ENCODE results near the gene PSMB11. TPM values are rescaled to one million over a fixed set of nuclear protein-coding genes. Genes with fewer than 3 reads are reported as not detected.

Gene PSMB11
- total RNA-seq, 2 donors from 2014 or later = not detected

DNA sequence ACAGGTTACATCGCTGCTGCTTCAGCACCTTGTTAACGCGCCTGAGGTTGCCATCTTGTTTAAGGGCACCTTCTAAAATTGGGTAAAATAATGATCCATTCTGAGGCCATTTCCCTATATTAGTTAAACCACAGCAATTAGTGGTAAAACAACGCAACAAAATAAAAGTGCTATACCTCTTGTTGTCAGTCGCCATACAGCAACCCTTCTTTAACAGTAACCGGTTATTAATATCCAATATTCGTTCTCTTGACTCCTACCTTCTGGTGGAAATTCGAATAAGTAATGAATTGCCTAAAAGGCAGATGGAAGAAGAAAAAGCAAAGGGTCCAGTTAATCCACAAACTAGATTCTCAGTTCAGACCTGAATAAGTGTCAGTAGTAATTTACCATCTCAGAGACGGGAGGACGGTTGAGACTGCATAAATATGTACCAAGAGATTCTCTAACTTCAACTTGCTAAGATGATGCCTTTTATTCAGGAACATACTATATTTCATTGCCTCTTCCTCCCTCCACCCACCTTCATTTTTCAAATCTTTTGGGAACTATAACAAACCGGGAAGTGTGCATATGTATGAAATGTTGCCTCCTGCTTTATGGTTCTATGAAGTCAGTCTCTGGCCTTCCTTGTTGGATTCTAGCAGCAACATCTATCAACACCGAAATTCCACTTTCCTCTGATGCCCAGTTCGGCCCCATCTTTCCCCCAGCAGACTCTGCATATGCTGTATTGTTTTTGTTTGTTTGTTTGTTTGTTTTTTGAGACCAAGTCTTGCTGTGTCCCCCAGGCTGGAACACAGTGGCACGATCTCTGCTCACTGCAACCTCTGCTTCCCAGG is 6.5 kb upstream of the PSMB11 start:
- no peak for ATAC-seq
- intact Hi-C loops (cut with DNase I) = no loop called here
- DNase-seq = no peak

DNA sequence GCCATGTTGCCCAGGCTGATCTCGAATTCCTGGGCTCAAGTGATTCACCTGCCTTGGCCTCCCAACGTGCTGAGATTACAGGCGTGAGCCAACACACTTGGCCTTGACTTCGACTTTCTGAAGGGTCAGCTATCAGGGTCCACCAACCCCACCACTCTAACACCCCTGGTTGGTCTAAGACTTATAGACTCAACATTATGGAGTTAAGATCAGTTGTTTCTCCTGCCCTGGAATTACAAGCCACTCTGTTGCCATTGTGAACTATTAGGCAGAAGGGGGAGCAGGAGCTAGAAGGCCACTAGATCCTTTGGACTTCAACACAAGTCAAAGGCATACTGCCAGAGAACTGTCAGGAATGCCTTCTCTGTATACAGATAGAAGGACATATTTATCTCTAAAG is 1.9 kb upstream of the PSMB11 start:
- intact Hi-C loops (cut with DNase I) = no loop called here
- no peak for ATAC-seq

DNA sequence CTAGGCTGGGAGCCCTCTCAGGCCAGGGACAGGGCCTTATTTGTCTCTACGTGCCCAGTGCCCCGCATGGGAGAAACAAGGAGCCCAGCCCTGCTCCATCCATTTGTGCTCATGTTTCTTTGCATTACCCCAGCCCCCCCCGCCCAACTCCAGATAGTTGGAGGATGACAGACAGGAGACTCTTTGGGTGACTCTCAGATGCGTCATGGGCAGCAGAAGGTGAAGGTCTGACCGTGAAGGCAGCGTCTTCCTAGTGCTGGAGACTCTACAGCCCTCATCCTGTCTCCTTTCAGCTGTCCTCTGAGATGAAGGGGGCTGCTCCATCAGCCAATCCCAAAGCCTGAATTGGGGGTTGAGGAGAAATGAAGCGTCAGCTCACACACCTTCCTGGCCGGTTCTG is 283 bp upstream of the PSMB11 start:
- ATAC-seq = no peak
- DNase-seq = no peak
- intact Hi-C loops (cut with DNase I) = no loop called here

More for the DNA sequence above, 1.9 kb upstream of the PSMB11 start:
- DNase-seq = no peak

DNA sequence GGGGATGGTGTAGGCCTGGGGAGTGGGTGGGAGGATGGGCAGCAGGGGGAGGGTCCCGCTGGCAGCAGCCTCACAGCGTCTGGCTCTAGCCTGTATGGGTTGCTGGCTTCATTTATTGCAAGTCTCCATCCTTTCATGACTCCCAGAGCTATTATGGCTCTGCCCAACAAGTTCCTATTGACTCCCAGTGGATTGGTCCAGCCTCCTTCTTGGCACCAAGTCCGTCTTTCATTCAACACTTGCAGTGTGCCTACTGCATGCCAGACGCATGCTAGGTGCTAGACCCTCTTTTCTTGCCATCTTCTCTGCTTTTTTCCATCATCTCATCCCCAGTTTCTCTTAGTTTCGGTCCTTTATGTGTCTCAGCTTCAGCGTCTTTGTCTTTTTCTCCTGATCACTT is 1.1 kb downstream of the PSMB11 start:
- DNase-seq (no peak), ATAC-seq (no peak)
- intact Hi-C loops (cut with DNase I) = no loop called here

DNA sequence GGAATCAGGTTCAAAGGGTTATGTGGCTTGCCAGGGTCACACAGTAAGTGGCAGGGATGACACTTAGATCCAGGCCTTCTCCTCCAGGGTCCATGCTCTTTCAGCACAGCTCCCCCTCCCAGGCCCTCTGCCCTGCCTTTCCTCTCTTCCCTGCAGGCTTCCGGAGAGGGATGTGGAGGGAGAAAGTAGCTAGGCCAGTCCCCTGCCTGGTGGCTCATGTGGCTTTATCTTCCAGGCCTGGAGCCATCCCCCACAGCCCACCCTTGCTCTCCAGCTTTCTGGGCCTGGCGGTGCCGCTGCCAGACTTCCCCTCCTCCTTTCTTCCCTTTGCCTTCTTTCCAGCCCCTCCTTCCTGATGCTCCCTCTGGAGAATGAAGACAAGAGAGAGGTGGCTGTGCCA is 1.7 kb downstream of the PSMB11 start:
- no peak for DNase-seq

DNA sequence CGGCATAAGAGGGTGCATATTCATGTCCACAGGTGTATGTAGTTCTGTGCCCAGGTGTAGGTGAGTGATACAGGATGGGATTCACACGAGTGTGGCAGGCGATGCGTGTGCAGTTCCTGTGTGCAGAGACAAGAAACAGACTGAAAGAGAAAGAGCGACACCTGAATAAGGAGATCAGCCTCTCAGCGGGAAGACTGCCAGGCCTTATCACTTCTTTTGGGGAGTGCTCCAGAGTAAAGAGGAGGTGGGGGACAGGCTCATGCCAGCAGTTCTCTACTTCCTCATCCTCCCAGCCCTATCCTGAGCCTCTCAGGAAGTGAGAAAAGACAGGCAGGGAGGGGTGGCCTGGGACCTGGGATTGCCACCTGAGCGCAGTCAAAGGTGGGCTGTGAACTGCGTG is 2.8 kb downstream of the PSMB11 start:
- intact Hi-C loops (cut with DNase I) = no loop called here
- ATAC-seq = no peak

More for the DNA sequence above, 1.7 kb downstream of the PSMB11 start:
- intact Hi-C loops (cut with DNase I) = no loop called here
- no peak for ATAC-seq

DNA sequence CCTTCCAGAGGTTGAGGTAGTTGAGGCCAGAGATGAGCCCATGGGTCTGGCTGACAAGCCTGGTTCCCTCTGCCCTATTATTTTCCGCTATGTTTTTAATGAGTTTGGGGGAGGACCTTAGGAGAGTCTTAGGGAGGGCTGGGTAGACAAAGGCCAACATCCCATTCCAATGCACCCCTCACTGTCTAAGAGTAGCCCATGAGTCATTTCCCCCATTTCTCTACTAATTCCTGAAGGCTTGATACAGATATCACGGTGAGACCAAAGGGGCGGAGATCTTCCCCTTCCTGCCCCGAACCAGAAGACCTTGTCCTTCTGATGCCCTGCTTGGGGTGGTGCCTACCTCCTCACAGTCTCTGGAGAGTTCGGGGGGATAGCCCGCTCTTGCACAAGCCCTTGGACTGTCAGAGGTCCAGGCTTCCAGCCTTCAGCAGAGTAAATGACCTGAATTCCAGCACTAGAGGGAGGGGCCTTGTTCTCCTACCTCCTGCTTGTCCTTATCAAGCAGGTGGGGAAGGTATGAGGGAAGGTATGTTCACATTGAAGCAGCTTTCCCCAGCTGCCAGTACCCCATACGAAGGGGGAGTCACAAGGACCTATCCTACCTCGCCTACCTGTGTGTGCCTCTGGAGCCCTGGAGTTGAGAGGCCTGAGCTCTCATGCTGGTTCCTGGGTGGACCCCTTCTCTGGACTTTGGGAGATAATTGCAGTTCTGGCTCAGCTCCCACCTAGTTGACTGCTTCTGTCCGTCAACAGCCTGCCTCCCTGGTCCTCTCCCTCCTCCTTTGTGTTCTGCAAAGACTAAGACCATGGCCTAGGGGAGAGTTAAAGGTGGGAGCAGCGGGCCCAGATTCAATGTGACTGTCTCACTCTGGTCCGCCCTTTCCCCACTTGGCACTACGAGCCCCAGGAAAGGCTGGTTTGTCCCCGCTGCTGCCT is 3.7 kb downstream of the PSMB11 start:
- intact Hi-C loops (cut with DNase I) = no loop called here
- ATAC-seq (peak; percentile 36 to 41), DNase-seq (no peak)

More for the DNA sequence above, 2.8 kb downstream of the PSMB11 start:
- no peak for DNase-seq

DNA sequence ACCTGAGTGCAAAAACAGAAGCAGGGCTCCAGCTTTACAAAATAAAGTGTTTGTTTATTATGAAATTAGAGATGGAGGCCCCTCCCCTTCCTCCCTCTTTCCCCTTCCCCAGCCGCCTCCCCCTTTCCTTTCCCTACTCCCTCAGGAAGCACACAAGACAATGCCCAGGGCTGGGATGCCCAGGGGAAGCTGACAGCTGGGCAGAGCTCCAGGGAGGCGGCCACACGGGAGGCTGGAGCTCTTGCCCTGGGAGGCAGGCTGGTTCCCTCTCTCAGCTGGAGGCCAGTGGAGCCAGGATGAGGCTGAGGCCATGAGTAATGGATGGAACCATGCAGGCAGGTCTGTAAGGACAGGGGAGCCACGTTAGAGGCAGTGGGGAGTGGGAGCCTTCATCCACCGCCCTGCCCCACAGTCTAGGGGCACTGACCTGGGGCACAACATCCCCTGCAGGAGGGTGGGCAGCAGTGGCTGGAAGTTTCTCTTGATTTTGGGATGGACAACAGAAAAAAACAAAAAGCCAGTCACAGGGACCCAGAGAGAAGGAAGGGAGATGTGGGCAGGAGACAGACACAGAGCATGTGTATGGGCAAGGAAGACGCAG is 5.1 kb downstream of the PSMB11 start:
- peak; percentile 31 to 59 for ATAC-seq
- peak; percentile 41 for DNase-seq
- intact Hi-C loops (cut with DNase I) = no loop called here

DNA sequence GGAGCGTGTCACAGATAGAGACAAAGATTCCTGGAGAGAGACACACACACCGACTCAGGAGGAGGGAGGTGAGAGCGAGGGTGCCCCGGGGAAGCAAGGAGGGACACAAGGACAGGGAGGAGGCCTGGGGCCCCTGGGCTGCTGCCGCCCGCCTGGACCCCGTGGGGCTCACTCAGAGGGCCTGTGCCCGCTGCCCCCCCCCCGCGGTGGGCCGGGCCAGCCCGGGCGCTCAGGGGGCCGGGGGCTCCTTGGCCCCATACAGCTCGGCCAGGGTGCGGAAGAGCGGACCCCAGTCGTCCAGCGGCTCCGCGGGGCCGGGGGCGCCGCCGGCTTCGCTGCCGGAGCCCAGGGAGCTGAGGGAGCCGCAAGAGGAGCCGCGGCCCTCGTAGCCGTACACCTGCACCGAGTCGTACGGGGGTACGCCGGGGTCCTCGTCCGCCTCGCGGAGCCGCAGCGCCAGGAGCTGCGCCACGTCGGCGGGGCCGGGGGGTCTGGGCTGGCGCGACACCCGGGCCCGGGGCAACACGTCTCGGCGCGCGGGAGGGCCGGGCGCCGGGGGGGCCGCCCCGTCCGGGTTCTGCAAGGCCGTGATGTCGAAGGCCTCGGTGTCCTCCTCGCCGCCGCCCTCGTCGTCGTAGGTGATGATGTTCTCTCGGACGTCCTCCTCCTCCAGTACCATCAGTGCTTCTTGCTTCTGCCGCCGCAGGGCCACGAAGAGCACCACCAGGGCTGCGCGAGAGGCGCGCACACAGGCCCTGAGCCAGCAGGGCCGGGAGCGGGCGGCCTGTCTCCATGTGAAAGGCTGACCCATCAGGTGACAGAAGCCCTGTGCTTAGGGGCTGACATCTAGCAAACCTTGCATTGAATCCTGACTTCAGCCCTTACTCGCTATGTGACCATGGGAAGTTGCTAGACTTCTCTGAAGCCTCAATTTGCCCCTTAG is 6.0 kb downstream of the PSMB11 start:
- DNase-seq = no peak
- ATAC-seq = no peak
- intact Hi-C loops (cut with DNase I) = no loop called here

DNA sequence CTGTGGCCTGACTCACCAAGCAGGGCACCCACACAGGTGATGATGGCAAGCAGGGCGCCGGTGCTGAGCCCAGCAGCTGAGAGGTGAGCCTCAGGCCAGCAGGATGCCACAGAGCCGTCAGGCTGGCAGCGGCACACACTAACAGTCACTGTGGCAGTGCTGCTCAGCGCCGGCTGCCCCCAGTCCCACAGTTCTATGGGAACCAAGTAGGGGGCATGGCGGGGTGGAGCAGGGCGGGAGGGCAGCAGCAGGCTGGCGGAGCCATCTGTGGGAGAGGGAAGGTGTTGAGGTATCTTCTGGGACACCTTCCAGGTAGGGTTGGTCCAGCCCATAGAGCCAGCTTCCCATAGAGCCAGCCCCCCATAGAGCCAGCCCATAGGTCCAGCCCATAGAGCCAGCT is 7.0 kb downstream of the PSMB11 start:
- intact Hi-C loops (cut with DNase I) = no loop called here
- DNase-seq = no peak
- no peak for ATAC-seq

DNA sequence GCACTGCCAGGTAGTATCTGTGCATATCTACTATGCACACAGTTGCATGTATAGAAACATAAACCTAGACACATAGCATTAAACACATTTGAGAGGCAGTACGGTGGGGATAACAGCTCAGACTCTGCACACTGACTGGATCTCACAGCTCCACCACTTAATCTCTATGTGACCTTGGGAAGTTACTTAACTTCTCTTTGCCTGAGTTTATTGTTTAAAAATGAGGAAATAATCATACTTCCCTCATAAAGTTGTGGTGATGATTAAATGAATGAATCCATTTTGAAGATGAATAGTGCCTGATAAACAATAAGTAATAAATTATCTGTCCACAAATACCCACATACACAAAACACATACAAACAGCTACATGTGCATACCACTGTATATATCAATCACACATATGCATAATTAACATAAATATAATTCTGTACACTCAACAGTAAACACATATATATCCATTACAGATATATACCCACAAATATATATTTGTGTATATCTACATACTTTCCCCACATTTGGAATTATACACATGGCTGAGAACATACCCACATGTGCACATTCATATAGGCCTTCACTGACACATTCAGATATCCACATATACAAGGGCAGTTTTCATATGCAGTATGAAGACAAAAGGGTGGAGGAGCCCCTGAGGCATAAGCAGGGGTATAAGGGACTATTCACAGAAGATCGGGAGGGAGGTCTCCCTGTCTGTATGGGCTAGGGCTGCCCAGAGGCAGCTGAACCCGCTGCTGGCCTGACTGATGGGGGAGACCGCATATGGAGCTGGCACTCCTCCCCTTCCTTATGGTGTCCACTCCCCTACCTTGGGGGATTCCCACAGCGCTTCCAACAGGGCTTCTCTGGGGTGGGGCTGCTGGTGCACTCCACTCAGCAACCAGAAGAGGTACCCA is 9.4 kb downstream of the PSMB11 start:
- intact Hi-C loops (cut with DNase I) = no loop called here
- DNase-seq = no peak
- ATAC-seq = no peak

DNA sequence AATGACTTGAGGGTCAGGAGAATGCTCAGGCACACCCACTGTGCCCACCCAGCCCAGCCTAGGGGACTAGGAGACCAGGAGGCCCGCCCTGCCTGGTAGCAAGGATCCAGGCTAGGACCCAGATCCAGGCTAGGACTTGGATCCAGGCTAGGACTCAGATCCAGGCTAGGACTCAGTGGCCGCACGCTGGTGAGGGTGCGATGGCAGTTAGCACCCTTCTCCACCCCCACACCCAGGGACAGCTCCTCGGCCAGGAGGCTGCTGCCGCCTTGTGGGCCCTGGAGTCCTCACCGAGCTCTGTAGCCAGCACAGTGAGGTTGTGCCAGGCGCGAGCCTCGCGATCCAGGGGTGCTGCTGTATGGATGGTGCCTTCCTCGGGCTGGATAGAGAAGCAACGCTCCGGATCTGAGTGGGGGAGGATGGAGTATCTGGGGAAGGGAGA is 10.2 kb downstream of the PSMB11 start:
- ATAC-seq = peak; percentile 4 to 38
- intact Hi-C loops (cut with DNase I) = no loop called here
- DNase-seq = no peak

DNA sequence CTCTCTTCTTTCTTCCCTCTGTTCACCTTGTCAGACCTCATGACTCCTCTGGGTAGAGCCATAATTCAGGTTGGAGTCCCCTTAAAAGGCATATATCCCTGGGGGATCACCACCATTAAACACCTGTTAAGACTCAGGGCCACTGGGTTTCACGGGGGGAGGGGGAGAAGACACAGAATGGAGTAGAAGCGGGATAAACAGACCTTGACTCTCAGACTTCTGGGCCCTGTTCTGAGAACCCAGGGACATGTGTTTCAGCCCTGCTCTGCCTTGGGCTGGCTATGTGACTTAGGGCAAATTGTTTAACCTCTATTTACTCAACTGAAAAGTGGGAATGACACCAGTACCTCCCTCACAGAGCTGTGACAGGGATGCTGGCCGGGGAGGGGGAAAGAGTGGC is 10.7 kb downstream of the PSMB11 start:
- DNase-seq (no peak), ATAC-seq (no peak)
- intact Hi-C loops (cut with DNase I) = no loop called here

DNA sequence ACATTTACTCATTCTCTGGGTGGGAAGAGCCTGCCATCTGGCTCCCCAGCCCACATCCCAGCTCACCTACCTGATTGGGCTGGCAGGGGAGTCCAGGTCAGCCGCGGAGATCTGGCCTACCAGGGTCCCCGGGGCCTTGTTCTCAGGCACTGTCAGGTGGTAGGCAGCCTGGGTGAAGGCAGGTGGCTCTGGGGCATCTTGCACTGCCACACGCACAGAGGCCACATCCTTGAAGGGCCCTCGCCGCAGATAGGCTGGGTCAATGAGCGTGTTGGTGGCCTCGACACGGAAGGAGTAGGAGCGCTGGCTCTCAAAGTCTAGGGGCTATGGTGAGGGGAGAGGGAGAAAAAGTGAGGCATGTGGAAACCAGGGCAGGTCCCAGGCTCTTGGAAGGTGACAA is 11.4 kb downstream of the PSMB11 start:
- intact Hi-C loops (cut with DNase I) = no loop called here
- DNase-seq (no peak), ATAC-seq (no peak)

DNA sequence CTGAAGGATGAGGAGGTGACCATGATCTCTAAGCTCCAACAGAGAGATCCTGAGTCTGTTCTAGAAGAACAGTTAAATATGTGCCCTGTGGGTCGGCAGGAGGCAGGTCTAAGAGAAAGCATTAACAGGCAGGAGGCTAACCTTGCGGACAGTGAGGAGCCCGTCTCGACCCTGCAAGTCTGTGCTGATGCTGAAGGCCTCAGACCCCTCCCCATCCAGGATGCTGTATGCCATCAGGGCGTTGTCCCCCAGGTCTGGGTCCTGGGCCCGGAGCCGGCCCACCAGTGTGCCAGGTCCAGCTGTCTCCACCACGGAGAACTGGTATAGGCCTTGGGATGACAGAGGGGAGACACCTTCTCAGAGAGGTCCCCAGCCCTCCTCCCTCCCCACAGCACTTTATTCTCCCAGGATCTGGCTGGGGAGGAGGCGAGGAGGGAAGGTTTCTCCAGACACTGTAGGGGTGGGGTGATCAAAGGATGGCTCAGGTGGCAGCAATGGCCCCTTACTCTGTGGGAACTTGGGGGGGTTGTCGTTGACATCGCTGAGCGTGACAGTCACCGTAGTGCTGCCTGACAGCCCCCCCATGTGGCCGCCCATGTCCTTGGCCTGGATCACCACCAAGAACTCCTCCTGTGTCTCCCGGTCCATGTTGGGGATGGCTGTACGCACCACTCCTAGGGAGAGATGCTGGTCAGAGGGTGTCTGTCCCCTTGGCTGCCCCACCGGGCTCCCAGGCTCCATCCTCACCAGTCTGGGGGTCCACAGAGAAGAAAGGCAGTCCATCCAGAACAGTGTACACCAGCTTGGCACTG is 12.2 kb downstream of the PSMB11 start:
- ATAC-seq (no peak), DNase-seq (no peak)
- intact Hi-C loops (cut with DNase I) = no loop called here

DNA sequence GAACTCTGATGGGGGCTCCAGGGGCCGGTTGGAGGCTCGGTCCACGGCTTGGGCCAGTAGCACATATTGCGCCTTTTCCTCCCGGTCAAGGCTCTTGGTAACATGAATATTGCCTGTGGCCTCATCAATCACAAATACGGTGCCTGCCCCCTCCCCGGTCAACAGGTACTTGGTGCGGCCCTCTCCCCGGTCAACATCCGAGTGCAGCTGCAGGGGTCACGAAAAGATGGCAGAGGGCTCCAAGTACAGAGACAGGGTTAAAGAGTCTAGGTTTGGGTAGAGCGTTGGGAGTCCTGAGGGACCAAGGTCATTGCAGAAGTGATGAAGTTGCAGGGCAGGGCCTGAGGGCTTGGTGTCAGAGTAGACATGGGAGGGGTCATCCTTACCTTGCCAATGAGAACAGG is 13.1 kb downstream of the PSMB11 start:
- no peak for DNase-seq
- intact Hi-C loops (cut with DNase I) = no loop called here
- ATAC-seq = no peak

DNA sequence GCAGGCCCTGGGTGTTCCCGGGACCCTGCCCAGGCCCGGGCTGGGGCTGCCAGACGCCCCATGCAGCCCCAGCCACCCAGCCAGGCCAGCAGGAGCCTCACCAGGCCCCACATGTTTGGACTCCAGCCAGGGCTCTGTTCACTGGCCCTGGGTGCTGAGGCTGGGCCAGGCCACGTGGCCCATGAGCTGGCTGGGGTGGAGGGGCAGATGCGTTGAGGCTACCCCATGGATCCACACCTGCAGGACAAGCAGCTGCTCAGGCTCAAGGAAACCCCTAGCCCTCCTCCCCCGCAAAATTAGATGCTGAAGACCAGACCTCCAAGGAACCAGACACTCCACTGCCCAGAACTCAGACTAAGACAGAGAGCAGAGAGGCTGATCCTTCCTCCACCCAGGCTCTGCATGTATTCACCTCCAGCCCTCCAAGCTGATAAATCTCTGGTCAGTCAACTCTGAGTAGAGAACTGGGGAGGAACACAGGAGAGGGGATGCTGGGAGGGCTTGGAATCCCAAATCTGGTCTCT is 13.7 kb downstream of the PSMB11 start:
- ATAC-seq = no peak
- no peak for DNase-seq
- intact Hi-C loops (cut with DNase I) = loop anchor here in 1 of 2 donors (2.0 kb wide), 1 partner anchor 69 kb away; no protein-coding TSS in a partner anchor
